NCI-H2171 treated with DMSO at 0.1 percent for 48 hours (cell line): ENCODE results near the gene EPS8L1.

Source experiments
- DNase-seq: peaks from one replicate; lab custom pipeline; 2025; lab: John Stamatoyannopoulos, UW

Gene EPS8L1

GRCh38 chr19:55080121-55080967 is 4.7 kb downstream of the EPS8L1 start:
- DNase-seq: peak; percentile 91

GRCh38 chr19:55080968-55081769 is 5.5 kb downstream of the EPS8L1 start:
- peak; percentile 72 for DNase-seq

GRCh38 chr19:55081770-55082019 is 6.0 kb downstream of the EPS8L1 start:
- no peak for DNase-seq

GRCh38 chr19:55082020-55082851 is 6.6 kb downstream of the EPS8L1 start:
- DNase-seq: no peak

- DNase-seq: no peak
These were observed 7.6 kb downstream of the EPS8L1 start for GRCh38 chr19:55083004-55083850.

GRCh38 chr19:55084416-55084815 is 8.7 kb downstream of the EPS8L1 start:
- no peak for DNase-seq

- no peak for DNase-seq
These were observed 10.4 kb downstream of the EPS8L1 start for GRCh38 chr19:55085923-55086715.

GRCh38 chr19:55086730-55087541 is 11.3 kb downstream of the EPS8L1 start:
- no peak for DNase-seq

- no peak for DNase-seq
These were observed 11.9 kb downstream of the EPS8L1 start for GRCh38 chr19:55087542-55087901.

GRCh38 chr19:55088021-55088451 is 12.4 kb downstream of the EPS8L1 start:
- no peak for DNase-seq

GRCh38 chr19:55088543-55089341 is 13.1 kb downstream of the EPS8L1 start:
- DNase-seq: peak; percentile 19

GRCh38 chr19:55089342-55089944 is 13.8 kb downstream of the EPS8L1 start:
- DNase-seq: no peak

GRCh38 chr19:55090564-55090963 is 14.9 kb downstream of the EPS8L1 start:
- no peak for DNase-seq

- no peak for DNase-seq
These were observed 15.6 kb downstream of the EPS8L1 start for GRCh38 chr19:55091126-55091910.

GRCh38 chr19:55091955-55092354 is 16.3 kb downstream of the EPS8L1 start:
- no peak for DNase-seq

- no peak for DNase-seq
These were observed 17.0 kb downstream of the EPS8L1 start for GRCh38 chr19:55092423-55093318.
